HG03103 (cell line): ENCODE measurements around the gene C10orf95.
"Not testable (repeated sequence)": the region's sequence is repeated elsewhere in the genome, so short reads cannot be mapped to it uniquely, and the experiment has no call there.

Experiments
- ATAC-seq: cut with Tn5 transposase; IDR thresholded peaks from one replicate; pipeline ENCODE4 v1.9.1; 2021; ENCODE audit warnings: low read depth; ENCODE audit not compliant: unreplicated experiment

Gene C10orf95

DNA sequence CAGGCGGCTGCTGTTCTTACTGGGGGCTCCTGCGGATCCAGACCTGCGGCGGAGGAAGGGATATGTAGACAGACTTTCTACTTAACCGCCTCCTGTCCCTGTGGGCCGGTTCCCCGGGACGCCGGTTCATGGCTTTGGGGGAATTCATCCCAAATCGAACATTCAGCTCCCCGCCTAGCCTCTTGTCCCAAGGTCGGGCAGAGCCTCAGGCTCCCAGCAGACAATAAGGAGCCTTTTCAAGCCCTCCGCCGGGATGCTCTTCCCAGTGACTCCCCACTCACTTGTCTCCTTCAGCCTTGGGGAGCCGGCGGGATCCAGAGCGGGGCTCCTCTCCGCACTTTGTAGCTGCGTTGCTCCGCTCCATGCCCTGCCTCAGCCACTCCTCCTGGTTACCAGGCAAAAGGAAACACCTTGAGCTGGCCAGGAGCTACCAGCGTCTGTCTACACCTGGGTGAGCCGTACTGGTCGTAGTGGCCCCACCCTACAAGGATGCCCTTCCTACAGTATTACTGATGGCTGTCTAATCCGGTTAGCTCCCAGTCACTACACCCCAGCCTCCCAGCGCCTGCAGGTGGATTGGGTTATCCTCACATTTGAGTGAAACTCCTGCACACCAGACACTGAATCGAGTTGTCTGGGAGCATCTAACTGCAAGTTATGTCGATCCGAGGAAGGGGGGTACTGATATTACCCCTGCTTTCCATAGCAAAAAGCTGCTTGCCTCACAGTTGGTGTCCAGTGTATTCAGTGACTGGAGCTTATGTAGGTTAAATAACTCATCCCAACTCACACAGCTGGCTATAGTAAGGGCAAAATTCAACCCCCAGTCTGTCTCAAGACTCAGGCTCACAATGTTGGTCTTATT is at the start of gene C10orf95:
Gene C10orf95, minus strand, starts transcription at position 439 of the 865 bp plus-strand sequence. CDS start 450 bp downstream, outside the sequence.
- ATAC-seq, result no peak

- ATAC-seq, result not testable (repeated sequence)
These were observed 49.3 kb upstream of the C10orf95 start for GRCh38 chr10:102500686-102501085.

DNA sequence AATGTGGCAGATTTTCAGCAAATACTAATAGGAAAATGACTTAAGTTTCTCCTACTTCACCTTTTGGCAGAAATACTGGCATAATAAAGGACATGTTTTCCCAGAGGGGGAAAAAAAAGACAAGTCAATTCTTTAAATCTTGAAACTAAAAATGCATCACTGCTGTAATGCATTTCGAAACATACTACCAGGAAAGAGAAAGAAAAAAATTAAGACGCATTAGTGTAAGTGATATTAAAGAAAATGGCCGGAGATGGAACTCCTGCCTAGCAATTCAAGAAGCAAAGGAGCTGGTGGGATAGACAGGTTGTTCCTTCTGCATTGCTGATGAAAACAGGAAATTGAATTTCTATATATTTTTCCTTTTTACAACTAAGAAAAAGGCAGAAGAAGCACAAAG is 48.0 kb upstream of the C10orf95 start:
- no peak for ATAC-seq

DNA sequence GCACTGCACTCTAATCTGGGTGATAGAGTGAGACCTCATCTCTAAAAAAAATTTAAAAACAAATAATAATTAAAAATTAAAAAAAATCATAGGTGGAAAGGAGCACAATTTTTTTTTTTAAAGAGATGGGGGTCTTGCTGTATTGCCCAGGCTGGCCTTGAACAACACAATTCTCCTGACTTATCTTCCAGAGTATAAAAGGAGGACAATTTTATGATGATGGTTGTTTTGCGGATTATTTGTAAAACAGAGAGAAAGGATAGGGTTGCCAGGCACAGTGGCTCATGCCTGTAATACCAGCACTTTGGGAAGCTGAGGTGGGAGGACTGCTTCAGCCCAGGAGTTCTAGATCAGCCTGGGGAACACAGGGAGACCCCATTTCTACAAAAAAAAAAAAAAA is 46.2 kb upstream of the C10orf95 start:
- ATAC-seq, result no peak

GRCh38 chr10:102493771-102494170 is 42.4 kb upstream of the C10orf95 start:
- ATAC-seq, result no peak

DNA sequence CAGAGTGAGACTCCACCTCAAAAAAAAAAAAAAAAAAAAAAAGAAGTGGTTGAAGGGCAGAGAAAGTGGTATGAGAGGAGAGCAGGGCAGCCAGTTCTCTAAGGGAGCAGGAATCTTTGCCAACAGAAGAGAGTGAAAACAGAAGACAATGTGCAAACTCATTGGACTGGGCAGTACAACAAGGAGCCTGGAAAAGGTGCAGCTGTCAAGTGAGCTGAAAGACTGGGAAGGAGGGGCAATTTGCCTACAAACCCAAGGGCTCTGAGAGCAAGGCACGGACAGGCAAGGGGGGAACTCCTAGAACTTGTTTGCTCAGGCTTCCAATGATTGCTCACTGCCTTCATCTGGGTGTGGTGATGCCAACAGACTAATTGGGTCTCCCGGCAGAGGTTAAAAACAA is 41.6 kb upstream of the C10orf95 start:
- no peak for ATAC-seq

DNA sequence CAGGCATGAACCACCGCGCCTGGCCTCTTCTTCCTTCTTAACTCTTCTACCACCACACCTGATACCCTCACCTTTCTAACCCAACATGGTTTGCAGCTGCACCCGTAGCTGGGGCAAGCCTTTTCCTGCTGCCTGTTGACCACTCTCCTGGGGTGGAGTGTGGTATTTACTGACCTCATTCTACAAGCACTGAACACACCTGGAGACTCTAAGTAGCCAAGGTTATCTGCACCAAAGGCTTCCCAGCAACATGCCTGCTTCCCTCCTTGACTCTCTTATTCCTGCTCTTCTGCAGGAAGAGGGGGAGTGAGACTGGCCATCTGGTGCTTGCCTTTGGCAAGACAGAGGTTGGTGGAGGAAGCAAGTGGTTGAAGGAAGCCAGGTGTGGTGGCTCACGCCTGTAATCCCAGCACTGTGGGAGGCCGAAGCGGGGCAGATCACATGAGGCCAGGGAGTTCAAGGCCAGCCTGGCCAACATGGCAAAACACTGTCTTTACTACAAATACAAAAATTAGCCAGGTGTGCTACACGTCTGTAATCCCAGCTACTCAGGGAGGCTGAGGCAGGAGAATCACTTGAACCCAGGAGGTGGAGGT is 41.1 kb upstream of the C10orf95 start:
- ATAC-seq, result no peak

DNA sequence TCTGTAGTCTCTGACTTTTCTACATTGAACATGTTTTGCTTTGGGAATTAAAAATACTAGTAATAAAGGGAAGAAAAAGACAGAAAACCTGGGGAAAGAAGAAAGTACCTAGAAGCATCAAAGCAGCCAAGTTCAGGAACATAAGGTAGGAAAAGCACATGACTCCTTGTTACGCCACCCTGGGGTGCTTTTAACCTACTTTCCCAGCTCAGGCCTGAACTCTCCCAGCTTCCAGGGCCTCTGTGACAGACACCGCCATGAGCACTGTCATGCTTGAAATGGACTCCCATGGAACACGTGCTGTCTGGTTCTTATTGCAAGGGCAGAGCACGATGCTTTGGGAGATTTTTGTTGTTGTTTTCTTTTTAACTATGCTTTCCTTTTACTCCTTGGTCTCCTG is 39.8 kb upstream of the C10orf95 start:
- no peak for ATAC-seq

- ATAC-seq, result no peak
These were observed 33.9 kb upstream of the C10orf95 start for GRCh38 chr10:102485093-102485784.

- ATAC-seq, result no peak
These were observed 32.7 kb upstream of the C10orf95 start for GRCh38 chr10:102484021-102484420.

DNA sequence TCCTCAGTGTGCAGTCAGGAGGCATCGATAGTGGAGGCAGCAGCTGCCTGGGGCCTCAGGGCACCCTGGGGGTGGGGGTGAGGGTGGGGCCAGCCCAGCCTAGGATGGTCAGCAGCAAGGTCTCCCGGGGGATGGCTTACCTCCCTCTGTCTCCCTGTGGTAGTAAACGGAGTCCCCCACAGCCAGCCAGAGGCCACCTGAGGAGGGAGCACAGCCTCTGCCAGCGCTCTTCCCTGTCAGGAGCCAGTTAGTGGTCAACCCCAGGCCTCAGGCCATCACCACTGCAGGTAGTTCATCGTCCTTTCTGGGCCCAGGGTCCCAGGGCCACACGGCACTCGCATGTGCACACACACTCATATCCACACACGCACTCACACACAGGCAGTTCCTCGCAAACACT is 29.1 kb upstream of the C10orf95 start:
- no peak for ATAC-seq

DNA sequence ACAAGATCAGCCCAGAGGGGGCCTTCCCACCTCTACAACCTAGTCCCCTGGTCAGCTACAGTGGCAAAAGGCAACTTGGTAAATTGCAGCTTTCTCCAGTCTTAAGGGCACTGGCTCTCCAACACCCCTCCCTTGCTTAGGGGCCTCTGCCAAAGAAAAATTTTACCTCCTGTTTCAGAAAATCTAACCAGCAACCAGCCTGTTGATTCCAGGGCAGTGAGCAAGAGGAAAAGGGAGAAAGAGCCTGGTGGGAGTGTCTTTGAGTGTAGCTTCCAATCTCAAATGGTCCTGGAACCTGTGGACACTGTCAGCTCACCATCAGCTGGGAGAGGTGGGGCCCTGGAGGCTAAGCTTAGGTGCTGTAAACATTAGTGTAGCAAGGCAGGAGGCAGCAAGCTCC is 28.3 kb upstream of the C10orf95 start:
- no peak for ATAC-seq

DNA sequence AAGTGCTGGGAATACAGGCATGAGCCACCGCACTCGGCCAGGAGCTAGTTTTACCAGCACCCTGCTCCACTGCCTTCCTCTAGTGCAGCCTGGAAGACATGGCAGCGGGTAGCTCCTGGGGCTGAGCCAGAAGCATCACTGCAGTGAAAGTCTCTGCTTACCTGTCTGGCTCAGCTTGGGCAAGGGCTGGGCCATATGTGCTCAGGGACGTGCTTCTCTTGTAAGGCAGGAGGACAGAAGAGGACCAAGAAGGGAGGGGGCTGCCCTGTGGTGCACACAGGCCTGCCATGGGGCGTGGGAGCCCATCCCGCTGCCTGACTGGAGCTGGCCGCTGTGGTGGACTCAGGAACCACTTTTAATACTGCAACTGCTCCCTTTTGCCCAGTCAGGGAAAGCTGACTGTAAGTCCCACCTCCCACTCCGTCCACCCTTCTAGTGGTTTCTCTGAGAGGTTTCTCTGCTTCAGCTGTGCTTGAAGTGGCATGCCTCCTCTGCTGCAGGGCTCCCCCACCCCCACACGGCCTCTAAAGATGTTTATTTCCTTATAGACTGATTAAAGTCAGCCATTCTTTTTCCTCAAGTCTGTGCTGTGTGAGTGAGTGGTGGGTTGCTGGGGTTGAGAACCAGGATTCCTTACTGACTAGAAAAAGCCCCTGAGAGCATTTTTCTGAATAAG is 25.3 kb upstream of the C10orf95 start:
- ATAC-seq, result no peak

- no peak for ATAC-seq
These were observed 24.2 kb upstream of the C10orf95 start for GRCh38 chr10:102475451-102476040.

DNA sequence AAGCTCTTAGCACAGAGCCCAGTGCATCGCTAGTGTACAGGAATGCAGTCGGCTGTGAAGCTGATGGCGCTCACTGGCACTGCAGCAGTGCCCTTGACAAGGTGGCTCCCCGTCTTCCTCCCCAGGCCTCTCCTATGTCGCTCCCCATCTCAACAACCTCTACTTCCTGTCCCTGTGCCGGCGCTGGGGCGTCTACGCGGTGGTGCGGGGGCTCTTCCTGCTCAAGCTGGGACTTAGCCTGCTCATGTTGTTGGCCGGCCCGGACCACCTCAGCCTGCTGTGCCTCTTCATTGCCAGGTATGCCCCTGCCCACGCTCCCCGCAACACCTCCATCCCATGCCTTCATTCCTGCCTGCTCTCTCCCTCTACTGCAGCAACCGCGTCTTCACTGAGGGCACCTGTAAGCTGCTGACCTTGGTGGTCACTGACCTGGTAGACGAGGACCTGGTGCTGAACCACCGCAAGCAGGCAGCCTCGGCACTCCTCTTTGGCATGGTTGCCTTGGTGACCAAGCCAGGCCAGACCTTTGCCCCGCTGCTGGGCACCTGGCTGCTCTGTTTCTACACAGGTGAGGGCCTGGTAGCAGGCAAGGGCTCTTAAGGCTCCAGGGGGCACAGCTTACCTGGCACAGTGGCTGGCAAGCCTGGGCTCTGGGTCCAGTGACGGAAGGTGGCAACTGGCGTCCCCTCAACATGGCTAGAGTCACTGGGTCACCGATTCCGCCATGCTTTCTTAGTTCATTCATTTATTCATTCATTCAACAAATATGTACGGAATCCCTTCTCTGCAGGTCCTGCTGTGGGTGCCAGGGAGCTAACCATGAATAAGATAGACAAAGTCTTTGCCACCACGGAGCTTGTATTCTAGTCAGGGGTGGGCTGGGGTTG is 22.3 kb upstream of the C10orf95 start:
- ATAC-seq, result no peak

DNA sequence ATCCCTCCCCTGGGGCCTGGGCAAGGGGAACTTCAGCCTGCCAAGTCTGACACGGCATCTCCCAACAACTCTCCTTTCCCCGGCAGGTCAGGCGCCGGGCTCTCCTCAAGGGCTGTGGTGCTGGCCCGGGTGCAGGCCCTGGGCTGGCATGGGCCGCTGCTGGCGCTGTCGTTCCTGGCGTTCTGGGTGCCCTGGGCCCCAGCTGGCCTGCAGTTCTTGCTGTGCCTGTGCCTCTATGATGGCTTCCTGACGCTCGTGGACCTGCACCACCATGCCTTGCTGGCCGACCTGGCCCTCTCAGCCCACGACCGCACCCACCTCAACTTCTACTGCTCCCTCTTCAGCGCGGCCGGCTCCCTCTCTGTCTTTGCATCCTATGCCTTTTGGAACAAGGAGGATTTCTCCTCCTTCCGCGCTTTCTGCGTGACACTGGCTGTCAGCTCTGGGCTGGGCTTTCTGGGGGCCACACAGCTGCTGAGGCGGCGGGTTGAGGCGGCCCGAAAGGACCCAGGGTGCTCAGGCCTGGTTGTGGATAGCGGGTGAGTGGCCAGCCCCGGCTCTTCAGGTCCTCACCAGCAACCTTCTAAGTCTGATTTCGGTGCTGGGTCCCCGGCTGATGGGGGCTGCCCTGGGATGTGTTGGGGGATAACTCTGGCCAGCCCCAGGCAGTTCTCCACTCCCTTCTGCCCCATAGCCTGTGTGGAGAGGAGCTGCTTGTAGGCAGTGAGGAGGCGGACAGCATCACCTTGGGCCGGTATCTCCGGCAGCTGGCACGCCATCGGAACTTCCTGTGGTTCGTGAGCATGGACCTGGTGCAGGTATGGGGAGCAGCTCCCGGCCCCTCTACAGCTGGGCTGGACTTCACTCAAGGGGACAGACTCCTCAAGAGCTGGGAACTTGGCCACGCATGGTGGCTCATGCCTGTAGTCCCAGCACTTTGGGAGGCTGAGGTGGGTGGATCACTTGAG is 19.5 kb upstream of the C10orf95 start:
- no peak for ATAC-seq

GRCh38 chr10:102468683-102469082 is 17.3 kb upstream of the C10orf95 start:
- ATAC-seq, result no peak

- ATAC-seq, result no peak
These were observed 16.7 kb upstream of the C10orf95 start for GRCh38 chr10:102467971-102468438.
